Endothelial cell of umbilical vein (primary cell): ENCODE data around the gene SLC38A11.

ENCODE experiments used
- EZH2 ChIP-seq: IDR thresholded peaks from 2 replicates; pipeline ENCODE4 v1.6.1; 2012; ENCODE audit warnings: borderline replicate concordance, low read depth, mild to moderate bottlenecking, moderate library complexity, low read length, inconsistent platforms; ENCODE audit not compliant: severe bottlenecking
- JUN ChIP-seq: IDR thresholded peaks from 2 replicates; pipeline ENCODE4 v1.6.1; 2011; ENCODE audit warnings: borderline replicate concordance, low read depth; ENCODE audit not compliant: insufficient read length, insufficient read depth
- POLR2A ChIP-seq: IDR thresholded peaks from 2 replicates; pipeline ENCODE4 v1.6.1; 2012; ENCODE audit warnings: low read depth, mild to moderate bottlenecking, control low read depth, low read length
- POLR2AphosphoS5 ChIP-seq: IDR thresholded peaks from 2 replicates; pipeline ENCODE4 v1.6.1; 2012; ENCODE audit warnings: low read depth, mild to moderate bottlenecking, control low read depth, low read length, moderate library complexity; ENCODE audit not compliant: insufficient read depth
- TF ChIP-seq, protein P1 (sequence below), 2 donors: IDR thresholded peaks; 1 replicate in 1 of 2; 2 replicates in 1 of 2; pipeline ENCODE4 v1.5.1; 2011; ENCODE audit warnings: low read length in 2 of 2, mild to moderate bottlenecking in 2 of 2, moderate library complexity in 2 of 2, control low read depth in 1 of 2, inconsistent platforms in 1 of 2, low read depth in 1 of 2; ENCODE audit not compliant: insufficient read depth in 1 of 2; ENCODE audit errors: extremely low read depth in 1 of 2

- no peak for TF ChIP-seq POLR2A
- TF ChIP-seq, protein P1, sequence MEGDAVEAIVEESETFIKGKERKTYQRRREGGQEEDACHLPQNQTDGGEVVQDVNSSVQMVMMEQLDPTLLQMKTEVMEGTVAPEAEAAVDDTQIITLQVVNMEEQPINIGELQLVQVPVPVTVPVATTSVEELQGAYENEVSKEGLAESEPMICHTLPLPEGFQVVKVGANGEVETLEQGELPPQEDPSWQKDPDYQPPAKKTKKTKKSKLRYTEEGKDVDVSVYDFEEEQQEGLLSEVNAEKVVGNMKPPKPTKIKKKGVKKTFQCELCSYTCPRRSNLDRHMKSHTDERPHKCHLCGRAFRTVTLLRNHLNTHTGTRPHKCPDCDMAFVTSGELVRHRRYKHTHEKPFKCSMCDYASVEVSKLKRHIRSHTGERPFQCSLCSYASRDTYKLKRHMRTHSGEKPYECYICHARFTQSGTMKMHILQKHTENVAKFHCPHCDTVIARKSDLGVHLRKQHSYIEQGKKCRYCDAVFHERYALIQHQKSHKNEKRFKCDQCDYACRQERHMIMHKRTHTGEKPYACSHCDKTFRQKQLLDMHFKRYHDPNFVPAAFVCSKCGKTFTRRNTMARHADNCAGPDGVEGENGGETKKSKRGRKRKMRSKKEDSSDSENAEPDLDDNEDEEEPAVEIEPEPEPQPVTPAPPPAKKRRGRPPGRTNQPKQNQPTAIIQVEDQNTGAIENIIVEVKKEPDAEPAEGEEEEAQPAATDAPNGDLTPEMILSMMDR (IDR thresholded peaks at IDR 0.05; ENCODE audit: extremely low read depth in 1 of 2, insufficient read depth in 1 of 2, low read depth in 1 of 2, low read length in 2 of 2), result no peak
- TF ChIP-seq EZH2, result no peak
- no peak for TF ChIP-seq JUN
- TF ChIP-seq POLR2AphosphoS5, result no peak
These were observed 34.9 kb downstream of the SLC38A11 start for GRCh38 chr2:164920430-164920829.
